H9 (cell line): ENCODE measurements around the gene LRRK1. TPM values are rescaled to one million over a fixed set of nuclear protein-coding genes. Genes with fewer than 3 reads are reported as not detected.

Experiments used
- DNase-seq: peaks from one replicate; pipeline ENCODE4 v3.0.0-alpha.2; 2017
- H2AFZ ChIP-seq: one replicate; pipeline ENCODE4 v1.6.1; 2013; ENCODE audit warnings: mild to moderate bottlenecking, low read length, control low read depth, moderate library complexity
- H2AK5ac ChIP-seq: 2 replicates; pipeline ENCODE4 v1.6.1; 2013; ENCODE audit warnings: low read length, control low read depth, mixed read lengths; ENCODE audit not compliant: insufficient read length
- H2BK120ac ChIP-seq: one replicate; pipeline ENCODE4 v1.6.1; 2013; ENCODE audit warnings: low read depth, mild to moderate bottlenecking, low read length, control low read depth, inconsistent platforms; ENCODE audit not compliant: poor library complexity, severe bottlenecking
- H2BK12ac ChIP-seq: 2 replicates; pipeline ENCODE4 v1.6.1; 2013; ENCODE audit warnings: low read length, control low read depth, mixed read lengths, low read depth; ENCODE audit not compliant: insufficient read length
- H2BK15ac ChIP-seq: 2 replicates; pipeline ENCODE4 v1.6.1; 2013; ENCODE audit warnings: low read depth, low read length, control low read depth
- H2BK20ac ChIP-seq: one replicate; pipeline ENCODE4 v1.6.1; 2013; ENCODE audit warnings: low read depth, mild to moderate bottlenecking, low read length, control low read depth, inconsistent platforms; ENCODE audit not compliant: poor library complexity, severe bottlenecking
- H2BK5ac ChIP-seq: 2 replicates; pipeline ENCODE4 v1.6.1; 2013; ENCODE audit warnings: low read length, control low read depth, mixed read lengths; ENCODE audit not compliant: insufficient read length
- H3K14ac ChIP-seq: 2 replicates; pipeline ENCODE4 v1.6.1; 2013; ENCODE audit warnings: low read length, control low read depth; ENCODE audit not compliant: insufficient read depth
- H3K18ac ChIP-seq: 2 replicates; pipeline ENCODE4 v1.6.1; 2013; ENCODE audit warnings: low read depth, mild to moderate bottlenecking, mixed read lengths, low read length, control low read depth; ENCODE audit not compliant: insufficient read length
- H3K23ac ChIP-seq: 2 replicates; pipeline ENCODE4 v1.6.1; 2013; ENCODE audit warnings: low read length, control low read depth, mixed read lengths, low read depth; ENCODE audit not compliant: insufficient read length
- H3K23me2 ChIP-seq: 2 replicates; pipeline ENCODE4 v1.6.1; 2013; ENCODE audit warnings: low read depth, mild to moderate bottlenecking, mixed read lengths, low read length, control low read depth; ENCODE audit not compliant: insufficient read length, poor library complexity, severe bottlenecking
- H3K27ac ChIP-seq: 2 replicates; pipeline ENCODE4 v1.5.1; 2013; ENCODE audit warnings: low read length, control low read depth, mixed read lengths, low read depth; ENCODE audit not compliant: insufficient read length
- H3K27me3 ChIP-seq: 2 replicates; pipeline ENCODE4 v1.6.1; 2013; ENCODE audit warnings: low read length, control low read depth, inconsistent platforms; ENCODE audit not compliant: insufficient read depth
- H3K4ac ChIP-seq: 2 replicates; pipeline ENCODE4 v1.6.1; 2013; ENCODE audit warnings: low read depth, mild to moderate bottlenecking, control low read depth, inconsistent platforms, low read length, moderate library complexity
- H3K4me1 ChIP-seq: 2 replicates; pipeline ENCODE4 v1.6.1; 2013; ENCODE audit warnings: low read length, control low read depth, inconsistent platforms; ENCODE audit not compliant: insufficient read depth
- H3K4me2 ChIP-seq: 2 replicates; pipeline ENCODE4 v1.6.1; 2013; ENCODE audit warnings: low read length, control low read depth, mixed read lengths; ENCODE audit not compliant: insufficient read length, insufficient read depth
- H3K56ac ChIP-seq: 2 replicates; pipeline ENCODE4 v1.6.1; 2013; ENCODE audit warnings: low read depth, mild to moderate bottlenecking, mixed read lengths, low read length, control low read depth; ENCODE audit not compliant: insufficient read length
- H3K79me1 ChIP-seq: 2 replicates; pipeline ENCODE4 v1.6.1; 2013; ENCODE audit warnings: low read depth, mild to moderate bottlenecking, moderate library complexity, low read length, control low read depth, inconsistent platforms; ENCODE audit not compliant: insufficient read depth, poor library complexity, severe bottlenecking
- H3K79me2 ChIP-seq: 2 replicates; pipeline ENCODE4 v1.6.1; 2013; ENCODE audit warnings: low read length, control low read depth, inconsistent platforms; ENCODE audit not compliant: insufficient read depth
- H3K9ac ChIP-seq: 2 replicates; pipeline ENCODE4 v1.6.1; 2013; ENCODE audit warnings: low read length, control low read depth, mixed read lengths; ENCODE audit not compliant: insufficient read length; ENCODE audit errors: extremely low read depth
- H3K9me3 ChIP-seq: one replicate; pipeline ENCODE4 v1.6.1; 2013; ENCODE audit warnings: low read depth, low read length, inconsistent platforms; ENCODE audit not compliant: control insufficient read depth
- H3T11ph ChIP-seq: one replicate; pipeline ENCODE4 v1.6.1; 2013; ENCODE audit warnings: mild to moderate bottlenecking, low read length, control low read depth, inconsistent platforms
- H4K20me1 ChIP-seq: one replicate; pipeline ENCODE4 v1.6.1; 2013; ENCODE audit not compliant: control insufficient read depth, insufficient read length, insufficient read depth
- H4K5ac ChIP-seq: 2 replicates; pipeline ENCODE4 v1.6.1; 2013; ENCODE audit warnings: low read depth, mild to moderate bottlenecking, mixed read lengths, low read length, control low read depth; ENCODE audit not compliant: insufficient read length
- H4K8ac ChIP-seq: replicated peaks from 2 replicates; pipeline ENCODE4 v1.6.1; 2013; ENCODE audit warnings: low read length, control low read depth, mixed read lengths, low read depth; ENCODE audit not compliant: insufficient read length
- H4K91ac ChIP-seq: 2 replicates; pipeline ENCODE4 v1.6.1; 2013; ENCODE audit warnings: low read depth, mild to moderate bottlenecking, moderate library complexity, mixed read lengths, low read length, control low read depth; ENCODE audit not compliant: insufficient read length
- H3K27ac Mint-ChIP-seq, 3 experiments: 2 replicates in 2 of 3; 3 replicates in 1 of 3; pipeline ENCODE4 v1.8.0; 2020 to 2021; ENCODE audit warnings: mixed read lengths in 3 of 3, mild to moderate bottlenecking in 1 of 3, moderate library complexity in 1 of 3
- H3K27me3 Mint-ChIP-seq: 2 replicates; pipeline ENCODE4 v1.8.0; 2021; ENCODE audit warnings: low read depth, mild to moderate bottlenecking, moderate library complexity, mixed read lengths
- H3K36me3 Mint-ChIP-seq, 3 experiments: 2 replicates in 2 of 3; 3 replicates in 1 of 3; pipeline ENCODE4 v1.8.0; 2020 to 2021; ENCODE audit warnings: low read depth in 3 of 3, mixed read lengths in 3 of 3; ENCODE audit not compliant: insufficient read depth in 1 of 3
- H3K4me1 Mint-ChIP-seq, 2 experiments: 2 replicates each; pipeline ENCODE4 v1.8.0; 2020; ENCODE audit warnings: mixed read lengths in 2 of 2
- H3K4me3 Mint-ChIP-seq, 2 experiments: 2 replicates in 1 of 2; 3 replicates in 1 of 2; pipeline ENCODE4 v1.8.0; 2020 to 2021; ENCODE audit warnings: mild to moderate bottlenecking in 2 of 2, mixed read lengths in 2 of 2, moderate library complexity in 1 of 2
- H3K9me3 Mint-ChIP-seq, 2 experiments: 2 replicates in 1 of 2; 3 replicates in 1 of 2; pipeline ENCODE4 v1.8.0; 2020; ENCODE audit warnings: mild to moderate bottlenecking in 2 of 2, mixed read lengths in 2 of 2, moderate library complexity in 1 of 2
- total RNA-seq: library from RNA; stranded (reverse); gene quantifications from 2 replicates; pipeline ENCODE4 v1.2.1, GENCODE V29; 2021
- TF ChIP-seq, protein P1 (sequence below): fragments of 200-600 bp; sonication (generic); conservative IDR thresholded peaks from 3 replicates; pipeline ENCODE4 v1.8.0; 2021; ENCODE audit warnings: antibody characterized with exemption, mild to moderate bottlenecking

LRRK1 gene
- total RNA-seq, 1 experiment from 2014 or later: 4.0 TPM

DNA sequence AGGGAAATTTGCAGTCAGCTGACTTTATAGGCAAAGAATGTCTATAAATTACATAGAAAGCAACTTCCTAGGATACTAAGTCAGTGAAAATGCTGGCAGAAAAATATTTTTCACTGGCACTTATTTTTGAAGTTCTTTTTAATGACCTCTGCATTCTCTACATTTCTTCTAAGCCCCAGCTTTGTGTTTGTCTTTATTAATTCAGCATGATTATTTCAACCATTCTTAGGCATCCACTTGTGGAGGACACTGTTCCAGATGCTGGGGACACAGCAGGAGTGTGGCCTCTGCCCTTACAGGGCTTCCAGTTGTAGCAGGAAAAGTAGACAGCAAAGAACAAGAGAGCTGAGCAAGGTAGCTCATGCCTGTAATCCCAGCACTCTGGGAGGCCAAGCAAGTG lies 15.0 kb downstream of the LRRK1 start:
- Histone ChIP-seq H4K91ac (no peak overlapping the region), H2BK20ac (no peak overlapping the region), H4K5ac (no peak overlapping the region), H2BK15ac (no peak overlapping the region), H3K9ac (no peak overlapping the region), H2BK5ac (no peak overlapping the region), H3K56ac (no peak overlapping the region), H3K23me2 (no peaks in the 10 kb centered on the region), H4K20me1 (no peaks in the 10 kb centered on the region), H3T11ph (no peak overlapping the region), H2AK5ac (no peak overlapping the region), H3K27ac (no peak overlapping the region), H3K9me3 (no peaks in the 10 kb centered on the region), H3K23ac (no peak overlapping the region), H3K18ac (no peak overlapping the region), H3K4me2 (no peak overlapping the region), H2AFZ (no peak overlapping the region), H2BK12ac (no peak overlapping the region), H3K4me1 (no peaks in the 10 kb centered on the region; the same call in 1 of the 2 replicates), H3K27me3 (no peaks in the 10 kb centered on the region), H2BK120ac (no peak overlapping the region), H3K79me1 (no peaks in the 10 kb centered on the region), H4K8ac (no peak overlapping the region), H3K79me2 (no peaks in the 10 kb centered on the region), H3K14ac (no peak overlapping the region), H3K4ac (no peak overlapping the region)
- TF ChIP-seq, protein P1, sequence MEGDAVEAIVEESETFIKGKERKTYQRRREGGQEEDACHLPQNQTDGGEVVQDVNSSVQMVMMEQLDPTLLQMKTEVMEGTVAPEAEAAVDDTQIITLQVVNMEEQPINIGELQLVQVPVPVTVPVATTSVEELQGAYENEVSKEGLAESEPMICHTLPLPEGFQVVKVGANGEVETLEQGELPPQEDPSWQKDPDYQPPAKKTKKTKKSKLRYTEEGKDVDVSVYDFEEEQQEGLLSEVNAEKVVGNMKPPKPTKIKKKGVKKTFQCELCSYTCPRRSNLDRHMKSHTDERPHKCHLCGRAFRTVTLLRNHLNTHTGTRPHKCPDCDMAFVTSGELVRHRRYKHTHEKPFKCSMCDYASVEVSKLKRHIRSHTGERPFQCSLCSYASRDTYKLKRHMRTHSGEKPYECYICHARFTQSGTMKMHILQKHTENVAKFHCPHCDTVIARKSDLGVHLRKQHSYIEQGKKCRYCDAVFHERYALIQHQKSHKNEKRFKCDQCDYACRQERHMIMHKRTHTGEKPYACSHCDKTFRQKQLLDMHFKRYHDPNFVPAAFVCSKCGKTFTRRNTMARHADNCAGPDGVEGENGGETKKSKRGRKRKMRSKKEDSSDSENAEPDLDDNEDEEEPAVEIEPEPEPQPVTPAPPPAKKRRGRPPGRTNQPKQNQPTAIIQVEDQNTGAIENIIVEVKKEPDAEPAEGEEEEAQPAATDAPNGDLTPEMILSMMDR: no peak
- no peaks in the 10 kb centered on the region for H3K9me3 Mint-ChIP-seq
- no peaks in the 10 kb centered on the region for H3K36me3 Mint-ChIP-seq
- H3K4me1 Mint-ChIP-seq: peaks cover 23 to 29% of the 10 kb centered on the region in 2 experiments
- peaks cover 17% of the 10 kb centered on the region for H3K27me3 Mint-ChIP-seq
- no peak overlapping the region for H3K27ac Mint-ChIP-seq
- DNase-seq: no peak
- H3K4me3 Mint-ChIP-seq: no peak overlapping the region
